AG04450 (cell line): ENCODE measurements around the gene FRS2. TPM values are rescaled to one million over a fixed set of nuclear protein-coding genes. Genes with fewer than 3 reads are reported as not detected.
A peak's percentile ranks its signal among the peaks of the same experiment; 100 is the strongest.

Experiments
- CTCF ChIA-PET: fragments of 300-600, 350-600 bp; formaldehyde crosslinking; extraction: SDS; loops from one replicate; lab custom pipeline; 2022; ENCODE audit warnings: antibody characterized with exemption, inconsistent platforms; lab: Charles Lee
- POLR2A ChIA-PET: fragments of 350-600 bp; formaldehyde crosslinking; extraction: SDS; loops from one replicate; lab custom pipeline; 2021; ENCODE audit warnings: antibody characterized with exemption, inconsistent platforms; lab: Yijun Ruan, JAX
- DNase-seq: peaks from one replicate; pipeline ENCODE4 v3.0.0-alpha.2; 2011; ENCODE audit warnings: low read depth, low spot score
- H3K27ac ChIP-seq: one replicate; pipeline ENCODE4 v1.5.1; 2012; ENCODE audit warnings: low read depth, low read length, control low read depth
- H3K27me3 ChIP-seq: one replicate; pipeline ENCODE4 v1.6.0; 2012; ENCODE audit warnings: low read length; ENCODE audit not compliant: control insufficient read depth, insufficient read depth
- H3K4me3 ChIP-seq: 2 replicates; pipeline ENCODE4 v1.5.1; 2011; ENCODE audit warnings: mild to moderate bottlenecking, low read depth, low read length, control low read depth
- H3K9me3 ChIP-seq: 2 replicates; pipeline ENCODE4 v1.5.1; 2012; ENCODE audit warnings: low read length; ENCODE audit not compliant: control insufficient read depth, insufficient read depth
- polyA plus RNA-seq: library from polyadenylated mRNA; depleted of rRNA; stranded (reverse); fragments of >200 nt; gene quantifications from 2 replicates; pipeline ENCODE4 v1.2.3, GENCODE V29; 2011
- TF ChIP-seq, protein P1 (sequence below): IDR thresholded peaks from 2 replicates; pipeline ENCODE4 v1.5.1; 2011; ENCODE audit warnings: low read depth, low read length, control low read depth, inconsistent platforms

The FRS2 gene
- polyA plus RNA-seq, 1 experiment, result 41.9 TPM

DNA sequence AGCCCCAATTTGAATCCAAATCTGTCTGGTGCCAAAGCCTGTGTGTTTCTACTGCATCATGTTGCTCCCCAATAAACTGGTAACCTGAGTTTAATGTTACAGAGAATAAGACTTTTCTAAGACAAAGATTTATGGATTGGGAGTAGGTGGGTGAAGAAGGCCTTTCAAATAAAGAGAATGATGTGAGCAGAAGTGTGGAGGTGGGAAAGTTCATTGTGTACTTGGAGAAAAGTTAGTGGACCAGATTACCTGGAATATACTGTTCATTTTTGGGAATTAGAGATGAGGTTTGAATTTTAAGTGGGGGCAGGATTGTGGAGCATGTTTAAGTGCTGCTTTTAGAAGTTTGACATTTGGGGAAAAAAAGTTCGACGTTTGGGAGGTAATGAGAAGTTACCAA, 3.1 kb downstream of the FRS2 start:
- ChIA-PET CTCF (interaction anchor here (1.0 kb wide), 1 partner anchor 98 kb away, joined by 3 read pairs; no protein-coding TSS in a partner anchor), POLR2A (interaction anchor here (0.6 kb wide), 1 partner anchor 16 kb away, joined by 3 read pairs; no protein-coding TSS in a partner anchor)
- H3K4me3 ChIP-seq, result peak overlapping the region; percentile 29
- no peaks in the 10 kb centered on the region for H3K27me3 ChIP-seq
- H3K9me3 ChIP-seq, result no peaks in the 10 kb centered on the region
- no peak overlapping the region for H3K27ac ChIP-seq
- DNase-seq, result no peak
- TF ChIP-seq, protein P1, sequence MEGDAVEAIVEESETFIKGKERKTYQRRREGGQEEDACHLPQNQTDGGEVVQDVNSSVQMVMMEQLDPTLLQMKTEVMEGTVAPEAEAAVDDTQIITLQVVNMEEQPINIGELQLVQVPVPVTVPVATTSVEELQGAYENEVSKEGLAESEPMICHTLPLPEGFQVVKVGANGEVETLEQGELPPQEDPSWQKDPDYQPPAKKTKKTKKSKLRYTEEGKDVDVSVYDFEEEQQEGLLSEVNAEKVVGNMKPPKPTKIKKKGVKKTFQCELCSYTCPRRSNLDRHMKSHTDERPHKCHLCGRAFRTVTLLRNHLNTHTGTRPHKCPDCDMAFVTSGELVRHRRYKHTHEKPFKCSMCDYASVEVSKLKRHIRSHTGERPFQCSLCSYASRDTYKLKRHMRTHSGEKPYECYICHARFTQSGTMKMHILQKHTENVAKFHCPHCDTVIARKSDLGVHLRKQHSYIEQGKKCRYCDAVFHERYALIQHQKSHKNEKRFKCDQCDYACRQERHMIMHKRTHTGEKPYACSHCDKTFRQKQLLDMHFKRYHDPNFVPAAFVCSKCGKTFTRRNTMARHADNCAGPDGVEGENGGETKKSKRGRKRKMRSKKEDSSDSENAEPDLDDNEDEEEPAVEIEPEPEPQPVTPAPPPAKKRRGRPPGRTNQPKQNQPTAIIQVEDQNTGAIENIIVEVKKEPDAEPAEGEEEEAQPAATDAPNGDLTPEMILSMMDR, result no peak

DNA sequence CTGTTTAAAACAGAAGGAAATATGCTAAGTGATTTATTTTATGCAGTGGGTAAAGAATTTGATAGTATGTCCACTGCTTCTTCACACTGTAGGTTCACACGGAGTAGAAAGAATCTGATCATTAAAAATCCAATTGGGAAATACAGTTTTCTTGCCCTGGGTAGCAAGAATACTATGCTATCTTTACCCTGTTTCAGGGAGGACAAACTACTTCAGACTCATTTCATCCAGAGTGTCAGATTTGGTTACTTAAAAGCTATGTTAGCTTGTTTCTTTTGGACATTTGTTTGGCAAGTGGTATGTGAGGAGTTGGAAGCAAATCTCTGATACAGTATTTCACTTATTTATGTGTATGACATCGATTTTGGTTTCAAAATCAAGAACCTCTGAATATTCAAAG, 4.3 kb downstream of the FRS2 start:
- ChIA-PET CTCF (interaction anchor here (1.0 to 1.7 kb wide), 3 partner anchors 38 to 96 kb away, joined by 3 to 9 read pairs (median 3); no protein-coding TSS in a partner anchor), POLR2A (interaction anchor here (0.6 to 1.3 kb wide), 2 partner anchors 60 to 81 kb away, joined by 3 read pairs; no protein-coding TSS in a partner anchor)
- no peaks in the 10 kb centered on the region for H3K9me3 ChIP-seq
- no peak for DNase-seq
- TF ChIP-seq, protein P1, result no peak
- H3K27me3 ChIP-seq, result no peaks in the 10 kb centered on the region
- H3K4me3 ChIP-seq, result no peak overlapping the region
- H3K27ac ChIP-seq, result no peak overlapping the region

DNA sequence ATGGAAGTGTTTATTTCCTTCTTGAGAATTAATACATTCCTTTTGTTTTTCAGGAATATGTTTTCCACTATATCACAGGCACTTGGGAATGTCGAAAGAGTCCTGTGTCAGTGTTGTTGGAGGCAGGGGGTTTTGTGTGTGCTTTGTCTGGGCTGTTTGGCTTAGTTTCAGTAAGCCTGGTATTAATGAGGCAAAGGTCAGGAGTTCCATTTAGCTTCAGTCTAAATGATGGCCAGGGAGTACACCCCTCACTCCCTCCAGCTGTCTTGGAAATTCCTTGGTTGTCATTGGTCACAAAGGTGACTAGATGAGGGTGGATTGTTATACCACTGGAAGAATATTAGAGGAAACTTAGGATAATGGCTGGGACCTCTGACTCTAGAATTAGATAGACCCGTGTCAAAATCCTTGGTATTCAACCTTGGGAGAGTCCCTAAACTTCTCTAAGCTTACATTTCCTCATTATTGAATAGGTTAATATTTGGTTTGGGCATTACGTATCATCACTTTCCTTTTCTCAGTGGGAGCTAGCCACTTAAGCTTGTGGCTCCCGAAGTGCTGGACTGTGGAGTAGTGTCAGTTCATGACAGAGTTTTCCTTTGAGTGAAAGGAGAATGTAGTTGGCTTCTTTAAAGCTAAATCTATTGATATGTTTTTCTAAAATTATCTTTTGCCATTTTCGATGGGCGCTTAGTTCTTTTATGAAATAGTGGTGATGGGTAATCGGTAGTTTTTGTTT, 5.2 kb downstream of the FRS2 start:
- TF ChIP-seq, protein P1, result no peak
- ChIA-PET POLR2A (interaction anchor here (1.3 kb wide), 1 partner anchor 59 kb away, joined by 3 read pairs; no protein-coding TSS in a partner anchor), CTCF (interaction anchor here (1.7 kb wide), 1 partner anchor 96 kb away, joined by 9 read pairs; no protein-coding TSS in a partner anchor)
- peak overlapping the region; percentile 23 for H3K27ac ChIP-seq
- no peaks in the 10 kb centered on the region for H3K27me3 ChIP-seq
- no peak overlapping the region for H3K4me3 ChIP-seq
- no peaks in the 10 kb centered on the region for H3K9me3 ChIP-seq
- no peak for DNase-seq

DNA sequence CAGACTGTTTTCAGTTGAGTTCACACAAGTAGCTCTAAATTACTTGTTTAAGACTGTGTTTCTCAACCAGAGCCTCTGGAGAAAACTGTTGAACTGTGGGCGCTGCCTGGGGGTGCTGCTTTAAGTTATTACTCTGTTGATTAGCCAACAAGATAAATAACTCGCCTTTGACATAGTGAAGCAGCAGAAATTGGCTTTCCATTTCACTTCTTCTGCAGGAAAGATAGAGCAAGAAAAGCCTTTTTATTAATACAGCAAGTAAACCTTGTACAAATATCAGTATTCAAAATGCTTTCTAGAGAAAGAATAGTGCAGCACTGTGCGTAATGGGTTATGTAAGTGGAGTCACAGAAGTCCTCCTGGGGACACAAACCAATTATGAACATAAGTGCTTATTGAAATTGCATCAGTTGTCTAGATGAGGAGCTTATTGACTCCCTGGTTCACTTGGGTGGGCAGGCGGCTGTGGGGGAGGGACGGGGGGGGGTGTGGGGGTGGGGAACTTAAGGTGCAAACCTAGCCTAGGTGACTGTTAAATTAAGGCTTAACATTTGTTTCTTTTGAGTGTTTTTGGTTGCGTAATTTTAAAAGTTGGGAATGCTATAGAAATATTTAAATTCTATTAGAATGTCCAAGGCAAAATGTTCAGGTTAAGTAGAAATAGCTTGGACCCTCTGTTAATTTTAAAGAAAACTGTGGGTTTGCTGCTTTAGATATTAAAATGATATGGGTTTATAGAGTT, 6.3 kb downstream of the FRS2 start:
- no peaks in the 10 kb centered on the region for H3K9me3 ChIP-seq
- TF ChIP-seq, protein P1, result no peak
- H3K4me3 ChIP-seq, result no peak overlapping the region
- CTCF ChIA-PET, result interaction anchor here (0.7 to 1.7 kb wide), 2 partner anchors 14 to 94 kb away, joined by 3 to 9 read pairs; no protein-coding TSS in a partner anchor
- no peak for DNase-seq
- no peak overlapping the region for H3K27ac ChIP-seq
- POLR2A ChIA-PET, result no interaction called here
- H3K27me3 ChIP-seq, result no peaks in the 10 kb centered on the region
